SK-N-SH treated with all-trans-retinoic acid at 6 μM for 48 hours (cell line): ENCODE results near the gene FN1.

Source experiments
- ATAC-seq: fragments of 200-7000 bp; cut with Tn5 transposase; 3 replicates; pipeline ENCODE4 v1.9.1; 2020; ENCODE audit warnings: mild to moderate bottlenecking, moderate library complexity
- ARNTL ChIP-seq: fragments of 450-650 bp; formaldehyde crosslinking; IDR thresholded peaks from 2 replicates; pipeline ENCODE4 v1.5.0; 2020; ENCODE audit warnings: low read depth, mild to moderate bottlenecking, moderate library complexity, borderline replicate concordance
- BACH2 ChIP-seq: fragments of 250-450 bp; sonication (Bioruptor Pico); IDR thresholded peaks from 2 replicates; pipeline ENCODE4 v1.9.0; 2021; ENCODE audit warnings: mild to moderate bottlenecking, borderline replicate concordance
- CREB5 ChIP-seq: fragments of 250-450 bp; sonication (Bioruptor Pico); IDR thresholded peaks from 2 replicates; pipeline ENCODE4 v1.5.1; 2020; ENCODE audit warnings: low read depth, mild to moderate bottlenecking, moderate library complexity
- CSDC2 ChIP-seq: fragments of 250-450 bp; sonication (Bioruptor Pico); IDR thresholded peaks from 2 replicates; pipeline ENCODE4 v1.5.0; 2020; ENCODE audit warnings: mild to moderate bottlenecking, moderate library complexity
- CSRNP3 ChIP-seq: fragments of 250-450 bp; sonication (Bioruptor Pico); IDR thresholded peaks from 2 replicates; pipeline ENCODE4 v1.5.1; 2021; ENCODE audit warnings: mild to moderate bottlenecking, moderate library complexity
- ESRRG ChIP-seq: fragments of 250-450 bp; sonication (Bioruptor Pico); IDR thresholded peaks from 2 replicates; pipeline ENCODE4 v1.6.1; 2021; ENCODE audit warnings: mild to moderate bottlenecking
- GLIS3 ChIP-seq: fragments of 250-450 bp; sonication (Bioruptor Pico); IDR thresholded peaks from 2 replicates; pipeline ENCODE4 v1.5.0; 2020; ENCODE audit warnings: mild to moderate bottlenecking, moderate library complexity
- ISL1 ChIP-seq: fragments of 250-450 bp; sonication (Bioruptor Pico); IDR thresholded peaks from 2 replicates; pipeline ENCODE4 v2.1.2; 2022; ENCODE audit warnings: mild to moderate bottlenecking, moderate library complexity
- OSR1 ChIP-seq: fragments of 250-450 bp; sonication (Bioruptor Pico); IDR thresholded peaks from 2 replicates; pipeline ENCODE4 v1.8.0; 2022; ENCODE audit warnings: moderate library complexity, mild to moderate bottlenecking, inconsistent platforms
- PATZ1 ChIP-seq: fragments of 250-450 bp; sonication (Bioruptor Pico); IDR thresholded peaks from 2 replicates; pipeline ENCODE4 v1.8.0; 2020; ENCODE audit warnings: mild to moderate bottlenecking, moderate library complexity, borderline replicate concordance
- POU6F1 ChIP-seq: fragments of 250-450 bp; sonication (Bioruptor Pico); IDR thresholded peaks from 2 replicates; pipeline ENCODE4 v1.8.0; 2021; ENCODE audit warnings: low read depth, mild to moderate bottlenecking, moderate library complexity, borderline replicate concordance
- PPARA ChIP-seq: fragments of 250-450 bp; sonication (Bioruptor Pico); IDR thresholded peaks from 2 replicates; pipeline ENCODE4 v1.5.0; 2020; ENCODE audit warnings: mild to moderate bottlenecking, borderline replicate concordance
- SNAI2 ChIP-seq: fragments of 250-450 bp; sonication (Bioruptor Pico); IDR thresholded peaks from 2 replicates; pipeline ENCODE4 v1.5.0; 2020; ENCODE audit warnings: mild to moderate bottlenecking, moderate library complexity
- TCF4 ChIP-seq: fragments of 250-450 bp; sonication (Bioruptor Pico); IDR thresholded peaks from 2 replicates; pipeline ENCODE4 v1.8.0; 2021; ENCODE audit warnings: mild to moderate bottlenecking, moderate library complexity, borderline replicate concordance
- TOX ChIP-seq: fragments of 250-450 bp; sonication (Bioruptor Pico); IDR thresholded peaks from 2 replicates; pipeline ENCODE4 v1.8.0; 2021; ENCODE audit warnings: mild to moderate bottlenecking, moderate library complexity, borderline replicate concordance
- TSHZ2 ChIP-seq: fragments of 250-450 bp; sonication (Bioruptor Pico); IDR thresholded peaks from 2 replicates; pipeline ENCODE4 v1.5.0; 2020; ENCODE audit warnings: mild to moderate bottlenecking, moderate library complexity
- ZC3H10 ChIP-seq: fragments of 250-450 bp; sonication (Bioruptor Pico); IDR thresholded peaks from 2 replicates; pipeline ENCODE4 v1.5.1; 2021; ENCODE audit warnings: mild to moderate bottlenecking, moderate library complexity
- ZFP3 ChIP-seq: fragments of 250-450 bp; sonication (Bioruptor Pico); IDR thresholded peaks from 2 replicates; pipeline ENCODE4 v1.5.0; 2020; ENCODE audit warnings: mild to moderate bottlenecking, moderate library complexity
- ZFP30 ChIP-seq: fragments of 450-650 bp; formaldehyde crosslinking; IDR thresholded peaks from 2 replicates; pipeline ENCODE4 v1.5.0; 2022; ENCODE audit warnings: mild to moderate bottlenecking, moderate library complexity
- ZNF565 ChIP-seq: fragments of 450-650 bp; formaldehyde crosslinking; conservative IDR thresholded peaks from 2 replicates; pipeline ENCODE4 v1.5.0; 2020; ENCODE audit warnings: low read depth, mild to moderate bottlenecking, moderate library complexity

The FN1 gene

GRCh38 chr2:215384710-215385109, 51.2 kb downstream of the FN1 start (continued):
- no peak for TF ChIP-seq POU6F1 (CRISPR knock-in tag)
- TF ChIP-seq ZC3H10 (CRISPR knock-in tag): no peak
- no peak for TF ChIP-seq OSR1 (CRISPR knock-in tag)
- TF ChIP-seq GLIS3: no peak
- TF ChIP-seq, all 23 proteins: peak for 0

GRCh38 chr2:215383652-215384279, 52.1 kb downstream of the FN1 start:
- TF ChIP-seq ZFP30 (CRISPR knock-in tag) (no peak), ESRRG (CRISPR knock-in tag) (no peak), POU6F1 (CRISPR knock-in tag) (no peak), TSHZ2 (CRISPR knock-in tag) (no peak), CSDC2 (CRISPR knock-in tag) (no peak), PATZ1 (CRISPR knock-in tag) (no peak), CREB5 (CRISPR knock-in tag) (no peak), SNAI2 (CRISPR knock-in tag) (no peak), TCF4 (CRISPR knock-in tag) (no peak), CSRNP3 (CRISPR knock-in tag) (no peak), TOX (CRISPR knock-in tag) (no peak), ZC3H10 (CRISPR knock-in tag) (no peak), BACH2 (CRISPR knock-in tag) (no peak), ARNTL (CRISPR knock-in tag) (no peak), ZNF565 (CRISPR knock-in tag) (no peak), PPARA (CRISPR knock-in tag) (no peak), ISL1 (CRISPR knock-in tag) (no peak), ZFP3 (CRISPR knock-in tag) (no peak)
- ATAC-seq: no peak
